Activated CD4-positive, alpha-beta T cell treated with anti-CD3 and anti-CD28 coated beads, Interleukin-2, amount 50 U/mL, for 16 hours (primary cell): ENCODE results near the gene GNA12.
"Not testable (repeated sequence)": the region's sequence is repeated elsewhere in the genome, so short reads cannot be mapped to it uniquely, and the experiment has no call there.

Experiments
- DNase-seq: peaks from one replicate; pipeline ENCODE4 v3.0.0-alpha.2; 2020

The GNA12 gene

DNA sequence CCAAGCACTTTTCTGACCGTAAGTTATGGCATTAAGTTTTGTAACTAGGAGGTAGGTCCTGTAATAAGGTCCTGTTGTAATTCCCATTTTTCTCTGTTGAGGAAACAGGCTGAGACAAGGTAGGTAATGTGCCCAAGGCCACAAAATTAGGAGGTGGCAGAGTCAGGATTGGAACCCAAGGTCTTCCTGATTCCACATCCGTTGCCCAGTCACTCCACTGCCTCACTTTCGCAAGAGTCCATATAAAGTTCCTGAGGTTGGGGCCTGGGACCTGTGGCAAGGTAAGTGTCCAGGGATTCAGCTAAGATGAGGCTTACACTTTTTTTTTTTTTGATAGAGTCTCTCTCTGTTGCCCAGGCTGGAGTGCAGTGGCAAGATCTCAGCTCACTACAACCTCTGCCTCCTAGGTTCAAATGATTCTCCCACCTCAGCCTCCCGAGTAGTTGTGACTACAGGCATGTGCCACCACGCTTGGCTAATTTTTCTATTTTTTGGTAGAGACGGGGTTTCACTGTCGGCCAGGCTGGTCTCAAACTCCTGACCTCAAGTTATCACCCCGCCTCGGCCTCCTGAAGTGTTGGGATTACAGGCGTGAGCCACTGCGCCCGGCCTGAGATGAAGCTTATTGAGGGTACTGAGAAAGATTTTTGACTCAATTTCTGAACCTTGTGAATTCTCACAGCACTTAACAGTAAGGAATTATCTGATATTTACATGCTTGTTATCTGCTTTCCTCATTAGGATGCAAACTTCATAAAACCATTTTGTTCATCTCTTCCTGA, 20.3 kb upstream of the GNA12 start:
- no peak for DNase-seq

DNA sequence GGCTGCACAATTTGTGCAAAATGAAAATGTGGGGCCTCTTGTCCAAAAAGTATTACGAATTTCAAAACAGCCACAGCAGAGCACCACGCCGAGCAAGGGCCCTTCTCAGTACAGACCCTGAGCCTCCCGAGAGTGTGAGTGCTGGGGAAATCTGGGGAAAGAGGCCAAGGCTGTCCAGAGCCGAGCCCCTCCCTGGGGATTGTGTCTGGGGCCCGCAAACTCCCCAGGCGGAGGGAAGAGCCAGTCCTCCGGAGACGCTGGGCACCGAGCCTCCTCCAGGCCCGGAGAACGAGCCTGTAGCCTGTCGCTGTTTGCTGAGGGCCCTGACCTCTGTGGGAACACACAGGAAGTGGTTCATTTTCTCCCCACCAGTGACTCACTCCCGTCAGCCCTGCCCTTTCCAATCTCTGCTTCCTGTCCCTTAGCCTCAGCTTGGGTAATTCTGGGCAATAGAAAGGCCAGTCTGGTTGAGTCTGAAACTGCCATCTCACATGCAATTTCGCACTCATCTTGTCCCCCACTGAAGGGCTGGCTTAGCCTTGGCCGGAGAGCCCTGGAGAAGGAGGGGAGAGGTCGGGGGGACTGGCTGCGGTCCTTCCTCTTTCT, 19.5 kb upstream of the GNA12 start:
- DNase-seq = peak; percentile 95

DNA sequence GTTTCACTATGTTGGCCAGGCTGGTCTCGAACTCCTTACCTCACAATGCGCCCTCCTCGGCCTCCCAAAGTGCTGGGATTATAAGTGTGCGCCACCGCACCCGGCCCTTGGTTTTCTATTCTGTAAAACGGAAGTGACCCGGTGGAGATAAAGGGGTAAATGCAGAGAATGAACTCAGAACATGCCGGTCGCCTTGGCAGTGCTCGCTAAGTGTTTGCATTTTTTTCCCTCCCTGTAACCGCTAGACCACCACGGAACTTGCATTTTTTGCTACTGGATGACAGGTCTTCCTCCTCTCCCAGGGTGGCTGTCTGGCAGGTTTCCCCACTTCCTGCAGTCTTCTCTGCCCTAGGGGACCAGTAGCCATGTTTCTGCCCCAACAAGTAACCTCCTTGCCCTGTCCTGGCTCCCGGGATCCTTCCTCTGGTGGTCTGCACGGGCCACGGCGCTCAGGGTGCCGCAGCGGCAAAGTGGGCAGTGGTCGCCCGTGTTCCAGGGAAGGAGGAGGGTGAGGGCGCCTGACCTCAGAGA, 18.8 kb upstream of the GNA12 start:
- peak; percentile 53 for DNase-seq

DNA sequence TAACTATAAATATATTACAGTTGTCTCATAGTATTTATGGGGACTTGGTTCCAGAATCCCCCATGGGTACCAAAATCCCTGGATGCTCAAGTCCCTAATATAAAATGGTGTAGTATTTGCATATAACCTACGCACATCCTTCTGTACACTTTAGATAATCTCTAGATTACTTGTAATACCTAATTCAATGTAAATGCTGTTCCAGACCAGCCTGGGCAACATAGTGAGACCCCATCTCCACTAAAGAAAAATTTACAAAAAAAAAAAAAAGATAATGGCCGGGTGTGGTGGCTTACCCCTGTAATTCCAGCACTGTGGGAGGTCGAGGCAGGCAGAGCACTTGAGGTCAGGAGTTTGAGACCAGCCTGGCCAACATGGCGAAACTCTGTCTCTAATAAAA, 17.4 kb upstream of the GNA12 start:
- no peak for DNase-seq

DNA sequence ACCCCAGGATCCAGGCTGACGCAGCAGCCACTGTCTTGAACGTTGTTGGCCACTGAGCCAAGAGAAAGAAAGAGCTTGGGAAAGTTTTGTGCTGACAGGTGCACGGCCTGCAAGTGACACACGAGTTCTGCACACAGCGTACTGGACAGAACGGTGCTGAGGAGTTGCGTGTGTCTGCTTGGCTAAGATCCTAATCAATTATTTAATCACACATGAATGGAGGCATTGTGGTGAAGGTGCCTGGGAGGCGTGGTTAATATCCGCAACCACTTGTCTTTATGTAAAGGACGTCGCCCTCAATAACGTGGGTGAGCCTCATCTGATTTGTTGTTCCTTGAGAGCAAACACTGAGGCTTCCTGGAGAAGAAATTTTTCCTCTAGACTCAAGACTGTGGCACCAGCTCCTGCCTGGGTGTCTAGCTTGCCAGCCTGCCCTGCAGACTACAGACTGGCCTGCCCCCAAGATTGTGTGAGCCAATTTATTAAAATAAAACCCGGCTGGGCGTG, 16.6 kb upstream of the GNA12 start:
- DNase-seq = no peak

DNA sequence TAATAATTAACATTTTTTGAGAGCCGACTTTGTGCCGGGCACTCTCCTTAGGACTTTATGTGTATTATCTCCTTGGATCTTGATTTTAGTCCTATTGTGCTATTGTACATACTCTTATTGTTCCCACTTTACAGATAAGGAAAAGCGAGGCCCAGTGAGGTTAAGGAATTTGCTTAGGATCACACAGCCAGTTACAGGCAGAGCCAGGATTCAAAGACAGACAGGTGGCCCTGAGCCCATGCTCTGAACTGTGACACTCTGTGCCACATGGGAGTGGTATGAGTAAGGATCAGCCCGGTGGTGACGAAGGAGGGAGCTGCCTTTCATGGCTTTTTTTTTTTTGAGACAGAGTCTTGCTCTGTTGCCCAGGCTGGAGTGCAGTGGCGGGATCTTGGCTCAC, 15.8 kb upstream of the GNA12 start:
- no peak for DNase-seq

DNA sequence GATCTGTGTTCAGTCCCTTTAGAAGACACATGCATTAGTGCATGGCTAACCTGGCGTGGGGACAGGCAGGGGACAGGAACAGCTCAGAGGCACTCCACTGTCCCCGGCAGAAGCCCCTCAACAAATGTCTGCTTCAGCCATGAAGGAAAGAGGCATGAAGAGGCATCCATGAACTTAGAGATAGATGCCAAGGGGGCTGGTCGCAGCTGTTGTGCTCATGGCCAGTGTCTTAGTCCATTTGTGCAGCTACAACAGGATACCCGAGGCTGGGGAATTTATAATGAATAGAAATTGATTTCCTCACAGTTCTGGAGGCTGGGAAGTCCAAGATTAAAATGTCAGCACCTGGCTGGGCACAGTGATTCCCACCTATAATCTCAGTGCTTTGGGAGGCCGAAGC, 14.5 kb upstream of the GNA12 start:
- no peak for DNase-seq

DNA sequence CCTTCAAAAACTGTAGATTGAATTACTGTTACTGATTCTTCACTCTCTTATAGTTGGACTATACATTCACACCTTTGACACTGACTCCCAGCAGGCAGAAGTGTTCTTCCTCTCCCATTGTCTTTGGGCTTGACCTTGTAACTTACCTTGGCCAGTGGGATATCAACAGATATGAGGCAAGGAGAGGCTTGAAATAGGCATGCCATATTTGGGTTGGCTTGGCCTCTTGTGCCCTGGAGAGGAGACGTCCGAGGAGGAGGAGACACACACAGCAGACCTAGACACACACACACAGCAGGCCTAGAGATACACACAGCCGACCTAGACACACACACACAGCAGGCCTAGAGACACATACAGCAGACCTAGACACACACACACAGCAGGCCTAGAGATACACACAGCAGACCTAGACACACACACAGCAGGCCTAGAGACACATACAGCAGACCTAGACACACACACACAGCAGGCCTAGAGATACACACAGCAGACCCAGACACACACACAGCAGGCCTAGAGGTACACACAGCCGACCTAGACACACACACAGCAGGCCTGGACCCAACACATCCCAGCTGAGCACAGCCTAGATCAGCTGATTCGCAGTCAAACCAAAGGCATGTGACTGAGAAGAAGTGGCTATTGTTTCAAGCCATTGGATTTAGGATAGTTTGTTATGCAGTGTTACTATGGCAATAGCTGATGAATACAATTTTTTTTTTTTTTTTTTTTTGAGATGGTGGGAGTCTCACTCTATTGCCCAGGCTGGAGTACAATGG, 12.5 kb upstream of the GNA12 start:
- DNase-seq = no peak

DNA sequence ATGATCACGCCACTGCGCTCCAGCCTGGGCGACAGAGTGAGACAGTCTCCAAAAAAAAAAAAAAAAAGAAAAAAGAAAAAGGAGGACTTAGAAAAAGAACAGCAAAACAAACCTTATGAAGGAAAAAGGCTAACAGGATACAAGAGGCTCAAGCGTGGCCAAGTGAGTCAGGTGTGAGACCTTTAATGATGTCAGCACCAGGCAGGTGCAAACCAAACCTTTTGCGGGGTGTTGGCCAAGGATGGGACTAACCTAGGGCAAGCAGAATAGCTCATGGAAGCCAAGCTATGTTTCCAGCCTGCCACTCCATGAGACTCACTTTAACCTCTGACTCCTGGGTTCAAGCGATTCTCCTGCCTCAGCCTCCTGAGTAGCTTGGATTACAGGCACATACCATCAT, 11.3 kb upstream of the GNA12 start:
- DNase-seq = no peak

DNA sequence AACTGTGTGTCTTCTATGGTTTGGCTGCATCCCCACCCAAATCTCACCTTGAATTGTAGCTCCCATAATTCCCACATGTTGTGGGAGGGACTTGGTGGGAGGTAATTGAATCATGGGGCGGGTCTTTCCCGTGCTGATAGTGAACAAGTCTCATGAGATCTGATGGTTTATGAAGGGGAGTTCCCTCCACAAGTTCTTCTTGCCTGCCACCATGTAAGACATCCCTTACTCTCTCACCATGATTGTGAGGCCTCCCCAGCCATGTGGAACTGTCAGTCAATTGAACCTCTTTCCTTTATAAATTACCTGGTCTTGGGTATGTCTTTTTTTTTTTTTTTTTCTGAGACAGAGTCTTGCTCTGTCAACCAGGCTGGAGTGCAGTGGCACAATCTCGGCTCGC, 9.4 kb upstream of the GNA12 start:
- not testable (repeated sequence) for DNase-seq

DNA sequence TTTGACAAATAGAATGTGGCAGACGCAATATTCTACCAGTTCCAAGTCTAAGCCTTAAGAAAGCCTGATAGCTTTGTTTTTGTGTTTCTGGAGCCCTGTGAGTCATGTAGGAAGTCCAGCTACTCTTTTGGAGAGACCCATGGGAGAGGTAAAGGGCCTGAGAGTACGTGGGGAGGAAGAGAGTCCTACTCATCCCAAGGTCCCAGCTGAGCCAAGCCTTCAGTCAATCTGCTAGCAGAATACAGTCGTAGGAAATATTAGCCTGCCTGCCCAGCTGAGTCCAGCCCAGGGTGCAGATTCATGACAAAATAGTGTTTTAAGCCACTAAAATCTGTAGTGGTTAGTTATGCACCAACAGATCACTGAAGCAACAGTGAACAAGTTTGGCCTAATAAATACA, 9.0 kb upstream of the GNA12 start:
- DNase-seq = no peak

DNA sequence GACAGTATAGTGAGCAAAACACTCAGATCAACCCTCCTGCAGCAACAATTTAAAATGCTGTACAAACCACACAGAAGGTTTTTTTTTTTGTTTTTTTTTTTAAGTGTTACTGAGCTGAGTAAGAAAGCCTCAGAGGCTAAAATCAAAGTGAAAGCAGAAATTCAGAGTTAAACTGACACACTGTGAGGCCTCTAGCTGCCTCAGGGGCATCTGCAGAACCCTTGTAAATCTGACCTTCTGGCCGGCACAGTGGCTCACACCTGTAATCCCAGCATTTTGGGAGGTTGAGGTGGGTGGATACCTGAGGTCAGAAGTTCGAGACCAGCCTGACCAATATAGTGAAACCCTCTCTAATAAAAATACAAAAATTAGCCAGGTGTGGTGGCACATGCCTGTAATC, 7.4 kb upstream of the GNA12 start:
- DNase-seq = peak; percentile 68

DNA sequence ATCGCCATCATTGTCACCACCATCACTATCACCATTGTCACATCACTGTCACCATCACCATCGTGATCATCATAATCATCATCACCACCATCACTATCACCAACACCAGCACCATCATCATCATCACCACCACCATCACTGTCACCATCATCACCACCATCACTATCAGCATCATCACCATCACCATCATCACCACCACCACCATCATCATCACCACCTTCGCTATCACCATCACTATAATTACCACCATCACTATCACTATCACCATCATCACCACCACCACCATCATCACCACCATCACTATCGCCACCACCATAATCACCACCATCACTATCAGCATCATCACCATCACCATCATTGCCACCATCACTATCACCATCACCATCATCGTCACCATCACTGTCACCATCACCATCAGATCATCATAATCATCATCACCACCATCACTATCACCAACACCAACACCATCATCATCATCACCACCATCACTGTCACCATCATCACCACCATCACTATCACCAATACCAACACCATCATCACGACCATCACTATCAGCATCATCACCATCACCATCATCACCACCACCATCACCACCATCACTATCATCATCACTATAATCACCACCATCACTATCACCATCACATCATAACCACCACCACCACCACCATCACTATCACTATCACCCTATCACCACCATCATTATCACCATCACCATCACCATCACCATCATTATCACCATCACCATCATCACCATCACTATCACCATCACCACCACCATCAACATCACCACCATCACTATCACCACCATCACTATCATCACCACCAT, 6.0 kb upstream of the GNA12 start:
- DNase-seq = no peak

DNA sequence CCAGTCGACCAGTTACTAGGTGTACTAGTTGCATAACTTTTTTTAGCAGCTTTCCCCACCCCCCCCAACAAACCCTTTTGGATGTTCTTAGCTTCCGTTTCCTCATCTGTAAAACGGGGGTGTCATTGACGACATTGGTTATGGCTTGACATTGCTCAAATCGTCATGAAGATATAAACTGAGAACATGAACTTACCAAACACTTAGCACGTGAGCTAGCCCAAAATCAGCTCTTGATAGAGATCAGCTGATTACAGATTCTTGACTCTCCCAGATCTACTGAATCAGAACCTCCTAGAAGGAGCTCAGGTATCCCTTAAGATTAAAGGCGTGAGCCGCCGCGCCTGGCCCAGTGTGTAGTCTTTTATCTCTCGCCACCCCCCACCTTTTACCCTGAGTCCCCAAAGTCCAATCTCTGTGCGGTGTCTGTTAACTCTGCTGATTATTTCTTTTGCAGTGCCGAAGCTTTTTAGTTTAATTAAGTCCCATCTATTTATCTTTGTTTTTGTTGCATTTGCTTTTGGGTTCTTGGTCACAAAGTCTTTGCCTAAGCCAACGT, 1.0 kb upstream of the GNA12 start:
- no peak for DNase-seq

DNA sequence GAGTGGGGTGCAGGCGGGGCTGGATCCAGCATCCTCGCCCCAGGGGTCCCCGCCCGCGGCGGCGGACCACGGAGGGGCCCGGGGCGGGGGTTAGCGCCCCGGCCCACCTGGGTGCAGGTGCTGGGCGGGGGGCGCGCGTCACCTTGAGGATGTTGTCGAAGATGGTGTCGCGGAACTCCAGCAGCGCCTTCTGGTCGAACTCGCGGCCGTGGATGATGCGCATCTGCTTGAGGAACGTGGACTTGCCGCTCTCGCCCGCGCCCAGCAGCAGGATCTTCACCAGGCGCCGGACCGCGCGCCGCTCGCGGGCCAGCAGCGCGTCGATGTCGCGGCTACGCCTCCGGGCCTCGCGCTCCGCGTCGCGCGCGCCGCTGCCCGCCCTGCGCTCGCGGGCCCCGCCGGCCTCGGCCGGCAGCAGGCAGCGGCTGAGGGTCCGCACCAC, 376 bp downstream of the GNA12 start:
- DNase-seq = peak; percentile 24

DNA sequence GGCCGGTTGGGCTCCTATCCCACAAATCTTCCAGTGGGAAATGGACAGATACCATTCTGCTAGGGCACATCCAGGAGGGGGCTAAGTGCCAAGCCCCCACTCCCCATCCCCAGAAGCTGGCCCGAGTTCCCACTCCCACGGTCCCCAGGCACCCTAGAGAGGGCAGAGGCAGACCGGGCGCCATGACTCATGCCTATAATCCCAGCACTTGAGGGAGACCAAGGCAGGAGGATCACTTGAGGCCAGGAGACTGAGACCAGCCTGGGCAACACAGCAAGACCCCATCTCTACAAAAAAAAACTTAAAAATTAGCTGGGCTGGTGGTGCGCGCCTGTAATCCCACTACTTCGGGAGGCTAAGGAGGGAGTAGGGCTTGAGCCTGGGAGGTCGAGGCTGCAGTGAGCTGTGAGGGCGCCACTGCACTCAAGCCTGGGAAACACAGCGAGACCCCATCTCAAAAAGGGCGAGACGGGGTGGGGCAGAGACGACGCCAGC, 870 bp downstream of the GNA12 start:
- no peak for DNase-seq

DNA sequence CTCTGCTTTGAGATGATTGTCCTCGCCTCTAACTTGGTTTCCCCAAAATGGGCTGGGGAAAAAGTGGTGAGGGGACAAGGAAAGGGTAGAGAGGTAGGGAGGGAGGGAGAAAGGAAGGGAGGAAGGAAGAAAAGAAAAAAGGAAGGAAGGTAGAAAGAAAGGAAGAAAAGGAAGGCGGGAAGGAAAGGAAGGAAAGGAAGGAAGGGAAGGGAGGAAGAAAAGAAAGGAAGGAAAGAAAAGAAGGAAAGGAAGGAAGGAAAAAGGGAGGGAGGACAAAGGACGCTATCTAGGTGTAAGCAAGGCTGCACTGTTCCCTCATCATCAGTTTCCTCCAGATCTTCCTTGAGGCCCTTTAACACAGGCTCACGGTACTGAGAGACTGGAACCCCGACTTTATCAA, 2.2 kb downstream of the GNA12 start:
- no peak for DNase-seq

DNA sequence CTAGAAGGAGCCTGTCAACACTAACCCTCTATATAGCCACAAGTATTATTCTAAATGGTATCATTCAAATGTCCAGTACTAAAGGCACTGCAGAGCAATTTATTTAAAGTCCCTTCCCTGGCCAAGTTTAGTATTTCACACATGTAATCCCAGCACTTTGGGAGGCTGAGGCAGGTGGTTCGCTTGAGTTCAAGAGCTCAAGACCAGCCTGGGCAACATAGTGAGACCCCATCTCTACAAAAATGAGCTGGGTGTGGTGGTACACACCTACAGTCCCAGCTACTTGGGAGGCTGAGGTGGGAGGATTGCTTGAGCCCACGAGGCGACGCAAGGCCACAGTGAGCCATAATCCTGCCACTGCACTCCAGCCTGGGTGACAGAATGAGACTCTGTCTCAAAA, 3.6 kb downstream of the GNA12 start:
- DNase-seq = no peak

DNA sequence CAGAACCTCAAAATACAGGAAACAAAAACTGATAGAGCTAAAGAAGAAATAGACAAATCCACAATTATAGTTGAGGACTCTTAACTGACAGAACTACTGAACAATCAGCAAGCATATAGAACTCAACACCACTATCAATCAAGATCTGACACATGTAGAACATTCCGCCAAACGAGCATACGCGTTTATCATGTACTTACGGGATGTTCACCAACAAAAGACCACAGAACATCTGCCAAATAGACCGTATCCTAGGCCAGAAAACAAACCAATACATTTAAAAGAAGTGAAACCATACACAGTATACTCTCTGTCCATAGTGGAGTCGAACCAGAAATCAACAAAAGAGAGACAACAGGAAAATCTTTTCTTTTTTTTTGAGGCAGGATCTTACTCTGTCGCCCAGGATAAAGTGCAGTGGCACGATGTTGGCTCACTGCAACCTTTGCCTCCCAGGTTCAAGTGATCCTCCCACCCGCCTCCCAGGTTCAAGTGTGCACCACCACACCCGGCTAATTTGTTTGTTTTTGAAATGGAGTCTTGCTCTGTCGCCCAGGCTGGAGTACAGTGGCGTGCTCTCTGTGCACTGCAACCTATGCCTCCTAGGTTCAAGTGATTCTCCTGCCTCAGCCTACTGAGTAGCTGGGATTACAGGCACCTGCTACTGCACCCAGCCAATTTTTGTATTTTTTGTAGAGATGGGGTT, 5.1 kb downstream of the GNA12 start:
- no peak for DNase-seq

DNA sequence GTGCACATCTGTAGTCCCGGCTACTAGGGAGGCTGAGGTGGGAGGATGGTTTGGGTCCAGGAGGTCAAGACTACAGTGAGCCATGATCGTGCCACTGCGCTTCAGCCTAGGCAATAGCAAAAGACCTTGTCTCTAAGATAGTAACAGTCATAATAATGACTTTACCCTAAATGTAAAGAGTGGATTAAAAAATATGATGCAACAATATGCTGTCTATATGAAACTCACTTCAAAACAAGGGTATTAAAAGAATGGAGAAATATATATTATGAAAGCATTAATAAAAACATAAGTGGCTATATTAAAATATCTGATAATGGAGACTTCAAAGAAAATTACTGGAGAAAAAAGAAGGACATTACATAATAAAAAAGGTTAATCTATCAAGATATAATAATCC, 5.7 kb downstream of the GNA12 start:
- DNase-seq = no peak

DNA sequence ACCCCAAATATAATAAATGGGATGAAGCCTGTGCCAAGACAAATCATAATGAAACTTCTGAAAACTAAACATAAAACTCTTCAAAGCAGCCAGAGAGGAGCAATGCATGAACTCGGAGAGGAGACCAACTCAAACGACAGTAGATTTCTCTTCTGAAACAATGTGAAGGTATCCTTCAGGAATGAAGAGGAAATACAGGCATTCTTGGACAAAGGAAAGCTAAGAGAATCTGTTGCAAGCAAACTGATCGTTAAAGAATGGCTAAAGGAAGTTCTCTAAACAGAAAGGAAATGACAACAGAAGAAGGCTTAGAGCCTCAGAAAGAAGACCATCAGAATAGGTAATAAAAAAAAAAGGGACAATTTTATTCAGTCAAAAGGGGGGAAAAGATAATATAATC, 6.6 kb downstream of the GNA12 start:
- peak; percentile 7 for DNase-seq
